IPS DF 4.7 (cell line): ENCODE results near the gene LTN1.
"Not testable (repeated sequence)": the region's sequence is repeated elsewhere in the genome, so short reads cannot be mapped to it uniquely, and the experiment has no call there.

ENCODE experiments used
- DNase-seq: peaks from one replicate; pipeline ENCODE4 v3.0.0-alpha.2; 2013; ENCODE audit warnings: low spot score; ENCODE audit errors: extremely low read depth

The LTN1 gene

GRCh38 chr21:28982637-28983036, 10.0 kb downstream of the LTN1 start:
- DNase-seq = no peak

- no peak for DNase-seq
Measured at GRCh38 chr21:28979092-28979491, 13.6 kb downstream of the LTN1 start.

GRCh38 chr21:28975397-28975796, 17.3 kb downstream of the LTN1 start:
- no peak for DNase-seq

GRCh38 chr21:28974531-28975227, 18.0 kb downstream of the LTN1 start:
- no peak for DNase-seq

- no peak for DNase-seq
Measured at GRCh38 chr21:28972398-28972797, 20.3 kb downstream of the LTN1 start.

- DNase-seq = peak; percentile 16
Measured at GRCh38 chr21:28971171-28971570, 21.5 kb downstream of the LTN1 start.

- no peak for DNase-seq
Measured at GRCh38 chr21:28963831-28964230, 28.8 kb downstream of the LTN1 start.

- no peak for DNase-seq
Measured at GRCh38 chr21:28962465-28962864, 30.2 kb downstream of the LTN1 start.

- DNase-seq = no peak
Measured at GRCh38 chr21:28961927-28962326, 30.8 kb downstream of the LTN1 start.

GRCh38 chr21:28960245-28960644, 32.4 kb downstream of the LTN1 start:
- DNase-seq = no peak

GRCh38 chr21:28959367-28960099, 33.1 kb downstream of the LTN1 start:
- no peak for DNase-seq

- DNase-seq = no peak
Measured at GRCh38 chr21:28953247-28953646, 39.4 kb downstream of the LTN1 start.

- DNase-seq = no peak
Measured at GRCh38 chr21:28952686-28953085, 40.0 kb downstream of the LTN1 start.

- DNase-seq = no peak
Measured at GRCh38 chr21:28949318-28949717, 43.4 kb downstream of the LTN1 start.

GRCh38 chr21:28944296-28944695, 48.4 kb downstream of the LTN1 start:
- no peak for DNase-seq

- no peak for DNase-seq
Measured at GRCh38 chr21:28943631-28944030, 49.0 kb downstream of the LTN1 start.

GRCh38 chr21:28938726-28939125, 54.0 kb downstream of the LTN1 start:
- DNase-seq = no peak

GRCh38 chr21:28937737-28938136, 54.9 kb downstream of the LTN1 start:
- no peak for DNase-seq

GRCh38 chr21:28936721-28937120, 56.0 kb downstream of the LTN1 start:
- DNase-seq = no peak

- no peak for DNase-seq
Measured at GRCh38 chr21:28936036-28936435, 56.6 kb downstream of the LTN1 start.

- no peak for DNase-seq
Measured at GRCh38 chr21:28932717-28933116, 60.0 kb downstream of the LTN1 start.

GRCh38 chr21:28931708-28932372, 60.8 kb downstream of the LTN1 start:
- not testable (repeated sequence) for DNase-seq
